ENCODE results near the gene SLAMF1.
A peak's percentile ranks its signal among the peaks of the same experiment; 100 is the strongest.
"Not testable (repeated sequence)": the region's sequence is repeated elsewhere in the genome, so short reads cannot be mapped to it uniquely, and the experiment has no call there.

Gene SLAMF1

DNA sequence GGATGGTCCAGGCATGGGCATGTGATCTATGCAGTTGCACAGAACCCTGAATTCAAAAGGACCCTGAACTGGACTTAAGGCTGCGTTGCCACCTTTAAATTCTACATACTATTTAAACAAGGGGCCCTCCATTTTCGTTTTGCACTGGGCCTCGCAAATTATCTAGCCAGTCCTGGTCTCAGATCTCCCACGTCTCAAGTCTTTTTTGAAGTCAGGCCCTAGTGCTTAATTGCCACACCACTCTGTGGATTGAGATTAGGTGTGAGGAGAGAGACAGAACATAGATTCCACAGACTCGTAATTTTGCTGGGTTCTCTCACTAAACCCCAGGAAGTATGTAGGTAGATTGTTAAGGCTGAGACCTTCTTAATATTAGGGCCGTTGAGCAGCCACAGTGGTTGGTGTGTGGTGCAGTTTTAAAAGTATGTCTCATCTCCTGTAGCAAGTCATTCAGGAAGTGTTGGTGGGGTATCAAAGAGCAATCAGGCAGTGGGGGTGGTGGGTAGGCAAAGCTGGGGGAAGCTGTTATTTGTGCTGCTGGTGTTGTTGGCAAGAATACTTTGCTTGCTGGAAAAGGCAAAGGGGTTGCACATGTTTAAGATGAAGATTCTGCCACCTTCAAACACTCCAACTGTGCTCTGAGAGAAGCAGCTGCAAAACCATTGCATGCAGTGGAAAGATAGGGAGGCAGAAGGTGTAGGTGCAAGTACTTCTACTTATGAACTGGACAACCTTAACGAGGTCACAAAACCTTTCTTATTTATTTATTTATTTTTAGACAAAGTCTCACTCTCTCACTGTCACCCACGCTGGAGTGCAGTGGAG lies 78.8 kb downstream of the SLAMF1 start:
- DNase-seq (ENCODE audit: extremely low read depth in 1 of 2, low read depth in 1 of 2), result peak; percentile 47 to 74

DNA sequence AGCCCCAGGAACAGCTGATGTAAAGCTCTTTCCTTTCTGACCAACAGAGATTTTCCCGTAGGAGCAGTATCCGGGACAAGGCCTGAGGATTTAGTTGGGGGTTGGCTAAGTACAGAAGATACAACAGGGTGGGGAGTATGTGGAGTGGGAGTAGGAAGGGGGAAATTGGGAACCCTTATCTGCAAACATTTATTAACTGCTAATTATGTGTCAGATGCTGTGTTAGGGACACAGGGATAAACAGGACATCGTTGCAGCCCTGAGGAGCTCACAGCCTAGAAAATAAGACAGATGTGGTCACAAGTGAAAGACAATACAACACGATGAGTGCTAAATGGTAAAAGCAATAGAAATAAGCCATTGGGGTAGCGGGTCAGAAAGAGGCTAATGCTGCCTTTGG lies 79.5 kb downstream of the SLAMF1 start:
- no peak for DNase-seq (ENCODE audit: extremely low read depth in 1 of 2, low read depth in 1 of 2)

DNA sequence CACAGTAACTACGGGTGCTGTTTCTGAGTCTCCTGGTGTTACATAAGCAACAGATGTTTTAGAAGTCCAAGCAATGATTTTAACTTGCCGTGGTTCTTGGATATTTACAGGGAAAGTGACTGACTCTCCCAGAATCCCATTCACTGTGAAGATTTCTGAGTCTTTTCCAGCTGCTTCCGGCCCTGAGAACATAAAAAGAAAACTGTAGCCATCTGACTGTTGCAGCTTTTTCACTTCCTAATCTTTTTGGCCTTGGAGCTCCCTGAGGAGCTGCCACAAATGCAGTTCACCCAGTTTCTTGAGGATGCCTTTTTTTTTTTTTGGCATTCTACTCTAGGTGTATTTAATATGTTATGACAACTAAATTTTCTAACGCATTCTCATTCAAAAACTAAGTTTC lies 81.3 kb downstream of the SLAMF1 start:
- no peak for DNase-seq (ENCODE audit: extremely low read depth in 1 of 2, low read depth in 1 of 2)

DNA sequence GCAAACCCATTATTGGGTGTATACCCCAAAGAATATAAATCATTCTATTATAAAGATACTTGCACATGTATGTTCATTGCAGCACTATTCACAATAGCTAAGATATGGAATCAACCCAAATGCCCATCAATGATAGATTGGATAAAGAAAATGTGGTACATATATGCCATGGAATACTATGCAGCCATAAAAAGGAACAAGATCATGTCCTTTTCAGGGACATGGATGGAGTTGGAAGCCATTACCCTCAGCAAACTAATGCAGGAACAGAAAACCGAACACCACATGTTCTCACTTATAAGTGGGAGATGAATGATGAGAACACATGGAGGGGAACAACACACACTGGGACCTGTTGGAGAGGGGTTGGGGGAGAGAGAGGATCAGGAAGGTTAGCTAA lies 83.6 kb downstream of the SLAMF1 start:
- DNase-seq (ENCODE audit: extremely low read depth in 1 of 2, low read depth in 1 of 2), result not testable (repeated sequence)

DNA sequence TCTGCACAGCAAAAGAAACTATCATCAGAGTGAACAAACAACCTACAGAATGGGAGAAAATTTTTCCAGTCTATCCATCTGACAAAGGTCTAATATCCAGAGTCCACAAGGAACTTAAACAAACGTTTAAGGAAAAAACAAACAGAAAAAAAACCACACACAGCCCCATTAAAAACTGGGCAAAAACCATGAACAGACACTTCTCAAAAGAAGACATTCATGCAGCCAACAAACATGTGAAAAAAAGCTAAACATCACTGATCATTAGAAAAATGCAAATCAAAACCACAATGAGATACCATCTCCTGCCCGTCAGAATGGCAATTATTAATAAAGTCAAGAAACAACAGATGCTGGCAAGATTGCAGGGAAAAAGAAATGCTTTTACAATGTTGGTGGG lies 84.1 kb downstream of the SLAMF1 start:
- DNase-seq (ENCODE audit: extremely low read depth in 1 of 2, low read depth in 1 of 2), result not testable (repeated sequence)

DNA sequence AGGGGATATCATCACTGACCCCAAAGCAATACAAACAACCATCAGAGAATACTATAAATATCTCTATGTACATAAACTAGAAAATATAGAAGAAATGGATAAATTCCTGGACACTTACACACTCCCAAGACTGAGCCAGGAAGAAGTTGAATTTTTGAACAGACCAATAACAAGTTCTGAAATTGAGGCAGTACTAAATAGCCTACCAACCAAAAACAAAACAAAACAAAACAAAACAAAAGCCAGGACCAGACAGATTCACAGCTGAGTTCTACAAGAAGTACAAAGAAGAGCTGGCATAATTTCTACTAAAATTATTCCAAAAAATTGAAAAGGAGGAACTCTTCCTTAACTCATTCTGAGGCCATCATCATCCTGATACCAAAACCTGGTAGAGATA lies 86.0 kb downstream of the SLAMF1 start:
- no peak for DNase-seq (ENCODE audit: extremely low read depth in 1 of 2, low read depth in 1 of 2)

DNA sequence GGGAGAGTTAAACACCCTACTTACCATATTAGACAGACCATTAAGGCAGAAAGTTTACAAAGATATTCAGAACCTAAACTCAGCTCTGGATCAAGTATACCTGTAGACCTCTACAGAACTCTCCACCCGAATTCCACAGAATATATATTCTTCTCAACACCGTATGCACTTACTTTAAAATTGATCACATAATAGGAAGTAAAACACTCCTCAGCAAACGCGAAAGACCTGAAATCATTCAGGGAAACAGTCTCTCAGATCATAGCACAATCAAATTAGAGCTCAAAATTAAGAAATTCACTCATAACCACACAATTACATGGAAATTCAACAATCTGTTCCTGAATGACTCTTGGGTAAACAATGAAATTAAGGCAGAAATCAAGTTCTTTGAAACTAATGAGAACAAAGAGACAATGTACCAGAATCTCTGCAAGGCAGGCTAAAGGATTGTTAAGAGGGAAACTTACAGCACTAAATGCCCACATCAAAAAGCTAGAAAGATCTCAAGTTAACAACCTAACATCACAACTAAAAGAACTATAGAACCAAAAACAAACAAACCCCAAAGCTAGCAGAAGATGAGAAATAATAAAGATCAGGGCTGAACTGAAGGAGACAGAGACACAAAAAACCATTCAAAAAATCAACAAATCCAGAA lies 86.7 kb downstream of the SLAMF1 start:
- DNase-seq (ENCODE audit: extremely low read depth in 1 of 2, low read depth in 1 of 2), result no peak

DNA sequence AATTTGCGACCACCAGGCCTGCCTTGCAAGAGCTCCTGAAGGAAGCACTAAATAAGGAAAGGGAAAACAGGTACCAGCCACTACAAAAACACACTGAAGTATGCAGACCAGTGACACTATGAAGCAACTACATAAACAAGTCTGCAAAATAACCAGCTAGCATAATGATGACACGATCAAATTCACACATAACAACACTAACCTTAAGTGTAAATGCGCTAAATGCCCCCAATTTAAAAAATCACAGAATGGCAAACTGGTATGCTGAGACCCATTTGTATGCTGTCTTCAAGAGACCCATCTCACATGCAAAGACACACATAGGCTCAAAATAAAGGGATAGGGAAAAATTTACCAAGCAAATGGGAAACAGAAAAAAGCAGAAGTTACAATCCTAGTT lies 87.4 kb downstream of the SLAMF1 start:
- not testable (repeated sequence) for DNase-seq (ENCODE audit: extremely low read depth in 1 of 2, low read depth in 1 of 2)

DNA sequence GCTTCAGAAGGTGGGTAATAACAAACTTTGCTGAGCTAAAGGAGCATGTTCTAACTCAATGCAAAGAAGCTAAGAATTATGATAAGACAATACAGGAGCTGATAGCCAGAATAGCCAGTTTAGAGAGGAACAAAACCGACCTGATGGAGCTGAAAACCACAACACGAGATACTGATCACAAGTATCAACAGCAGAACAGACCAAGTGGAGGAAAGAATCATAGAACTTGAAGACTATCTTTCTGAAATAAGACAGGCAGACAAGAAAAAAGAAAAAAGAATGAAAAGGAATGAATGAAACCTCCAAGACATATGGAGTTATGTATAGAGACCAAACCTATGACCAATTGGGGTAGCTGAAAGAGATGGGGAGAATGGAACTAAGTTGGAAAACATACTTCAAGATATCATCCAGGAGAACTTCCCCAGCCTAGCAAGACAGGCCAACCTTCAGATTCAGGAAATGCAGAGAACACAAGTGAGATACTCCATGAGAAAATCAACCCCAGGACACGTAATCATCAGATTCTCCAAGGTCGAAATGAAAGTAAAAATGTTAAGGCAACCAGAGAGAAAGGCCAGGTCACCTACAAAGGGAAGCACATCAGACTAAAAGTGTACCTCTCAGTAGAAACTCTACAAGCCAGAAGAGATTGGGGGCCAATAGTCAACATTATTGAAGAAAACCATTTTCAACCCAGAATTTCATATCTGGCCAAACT lies 88.0 kb downstream of the SLAMF1 start:
- DNase-seq (ENCODE audit: extremely low read depth in 1 of 2, low read depth in 1 of 2), result no peak
